ES-I3 (cell line): ENCODE data around the gene PKIG.

Experiments used
- H3K36me3 ChIP-seq: 2 replicates; pipeline ENCODE4 v1.6.1; 2013; ENCODE audit warnings: mild to moderate bottlenecking, low read length, control low read depth, moderate library complexity; ENCODE audit not compliant: insufficient read depth
- H3K4me1 ChIP-seq: 2 replicates; pipeline ENCODE4 v1.6.1; 2013; ENCODE audit warnings: mild to moderate bottlenecking, control low read depth, low read length; ENCODE audit not compliant: insufficient read depth
- H3K9ac ChIP-seq: 2 replicates; pipeline ENCODE4 v1.6.1; 2013; ENCODE audit warnings: low read depth, mild to moderate bottlenecking, low read length, moderate library complexity
- H3K9me3 ChIP-seq: 2 replicates; pipeline ENCODE4 v1.6.1; 2013; ENCODE audit warnings: mild to moderate bottlenecking, low read length, moderate library complexity; ENCODE audit not compliant: control insufficient read depth, insufficient read depth

The PKIG gene

DNA sequence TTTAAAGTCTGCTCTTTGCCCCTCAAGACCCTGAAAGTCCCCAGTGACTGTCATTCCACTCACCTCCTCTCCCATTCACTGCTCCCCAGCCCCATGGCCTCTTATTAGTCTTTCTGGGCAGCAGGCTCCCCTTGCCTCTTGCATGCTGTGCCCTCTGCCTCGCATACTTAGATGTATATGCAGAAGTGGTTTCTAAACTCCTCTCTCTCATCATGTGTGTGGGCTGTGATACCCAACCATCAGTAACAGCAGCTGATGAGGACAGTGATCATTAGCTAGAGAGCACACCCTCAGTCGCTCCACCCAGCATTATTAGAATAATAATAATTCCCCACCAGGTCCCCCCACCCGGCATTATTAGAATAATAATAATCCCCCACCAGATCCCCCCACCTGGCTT is 14.5 kb downstream of the PKIG start:
- Histone ChIP-seq H3K36me3 (peaks cover 4% of the 10 kb centered on the region; the same call in 1 of the 2 replicates), H3K9ac (no peak overlapping the region), H3K4me1 (peaks cover 17% of the 10 kb centered on the region; the same call in 1 of the 2 replicates), H3K9me3 (no peaks in the 10 kb centered on the region)

DNA sequence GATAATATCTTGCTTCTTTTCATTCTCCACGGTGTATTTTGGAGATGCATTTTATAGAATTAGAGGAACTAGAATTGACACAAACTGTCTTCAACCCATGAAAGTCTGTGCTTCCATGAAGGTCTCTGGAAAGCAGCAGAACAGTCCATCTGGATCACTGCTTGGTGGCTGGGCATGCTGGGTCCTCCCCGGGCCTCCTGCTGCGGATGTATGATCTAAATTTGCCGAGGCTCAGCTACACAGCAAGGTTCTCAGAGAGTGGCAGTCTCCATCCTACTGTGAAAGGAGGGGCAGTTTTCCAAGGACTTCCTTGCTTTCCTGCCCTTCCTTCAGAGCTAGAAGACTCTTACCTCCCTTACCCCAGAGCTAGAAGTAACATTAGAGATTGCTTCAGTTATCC is 15.1 kb downstream of the PKIG start:
- H3K9me3 ChIP-seq = no peaks in the 10 kb centered on the region
- H3K36me3 ChIP-seq = peaks cover 3% of the 10 kb centered on the region; the same call in 1 of the 2 replicates
- H3K4me1 ChIP-seq = peaks cover 19% of the 10 kb centered on the region; the same call in 1 of the 2 replicates
- no peak overlapping the region for H3K9ac ChIP-seq

DNA sequence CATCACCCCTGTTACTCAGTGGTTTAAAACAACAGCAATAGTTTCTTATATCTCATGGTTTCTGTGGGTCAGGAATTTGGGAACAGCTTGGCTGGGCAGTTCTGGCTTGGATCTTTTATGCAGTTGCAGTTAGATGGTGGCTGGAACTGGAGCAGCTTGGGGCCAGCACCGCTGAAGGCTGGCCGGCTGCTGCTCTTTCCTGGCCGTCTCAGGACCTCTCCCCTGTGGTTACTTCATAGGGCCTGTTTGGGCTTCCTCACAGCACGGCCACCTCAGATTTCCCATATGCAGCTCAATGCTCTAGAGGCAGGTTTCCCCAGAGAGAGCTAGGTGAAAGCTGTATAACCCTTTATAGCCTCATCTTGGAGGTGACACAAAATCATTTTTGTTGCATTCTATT is 15.6 kb downstream of the PKIG start:
- Histone ChIP-seq H3K9me3 (no peaks in the 10 kb centered on the region), H3K36me3 (no peaks in the 10 kb centered on the region; the same call in 1 of the 2 replicates), H3K4me1 (peaks cover 19% of the 10 kb centered on the region; the same call in 1 of the 2 replicates), H3K9ac (no peak overlapping the region)

DNA sequence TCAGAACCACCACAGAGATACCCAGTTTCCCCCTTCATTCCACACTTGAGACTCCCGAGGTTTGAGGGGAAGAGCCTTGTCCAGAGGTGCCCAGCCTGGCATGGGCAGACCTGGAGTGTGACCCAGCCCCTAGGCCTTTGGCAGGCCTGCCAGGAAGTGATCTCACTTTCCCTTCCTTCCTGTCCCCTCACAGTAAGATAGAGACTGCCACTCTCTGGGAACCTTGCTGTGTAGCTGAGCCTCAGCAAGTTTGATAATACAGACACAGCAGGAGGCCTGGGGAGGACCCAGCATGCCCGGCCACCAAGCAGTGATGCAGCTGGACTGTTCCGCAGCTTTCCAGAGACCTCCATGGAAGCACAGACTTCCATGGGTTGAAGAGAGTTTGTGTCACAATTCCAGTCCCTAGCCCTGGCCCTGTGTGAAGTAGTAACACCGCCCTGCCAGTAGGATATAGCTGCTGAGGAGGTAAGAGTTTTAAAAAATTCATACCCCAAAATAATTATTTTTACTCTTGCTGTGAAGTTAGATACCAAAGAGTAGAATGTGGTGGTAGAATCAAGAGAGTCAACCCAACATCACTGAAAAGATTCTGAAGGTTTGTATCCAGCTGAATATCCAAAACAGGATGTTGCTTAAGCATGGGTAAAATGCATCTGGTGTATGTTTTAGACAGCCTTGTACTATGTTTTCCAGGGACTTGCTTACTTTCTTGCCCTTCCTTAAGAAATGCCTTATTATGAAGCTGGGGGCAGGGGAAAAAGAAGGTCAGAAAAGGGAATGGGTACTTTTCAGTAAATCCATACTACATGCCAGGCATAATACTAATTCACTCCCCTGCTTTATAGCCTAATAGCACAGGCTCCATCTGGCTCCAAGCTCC is 16.3 kb downstream of the PKIG start:
- Histone ChIP-seq H3K4me1 (peaks cover 19% of the 10 kb centered on the region; the same call in 1 of the 2 replicates), H3K9ac (no peak overlapping the region), H3K36me3 (no peaks in the 10 kb centered on the region; the same call in 1 of the 2 replicates), H3K9me3 (no peaks in the 10 kb centered on the region)

DNA sequence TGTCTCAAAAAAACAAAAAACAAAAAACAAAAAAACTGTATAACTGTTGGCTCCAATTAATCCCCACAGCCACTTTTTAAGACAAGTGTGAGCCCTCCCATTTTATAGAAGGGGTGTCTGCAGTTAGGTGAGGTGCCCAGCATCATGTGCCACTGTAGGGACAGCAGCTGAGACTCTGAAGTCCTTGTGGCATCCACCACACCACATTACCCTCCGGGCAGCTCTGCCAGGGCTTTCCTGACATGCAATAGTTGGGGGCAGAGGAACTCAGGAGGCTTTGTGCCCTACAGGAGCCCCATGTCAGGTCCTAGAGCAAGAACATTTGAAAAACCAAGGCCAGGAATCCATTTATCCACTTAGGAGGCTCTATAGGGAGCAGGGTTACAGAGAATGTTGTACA is 17.3 kb downstream of the PKIG start:
- H3K9ac ChIP-seq = no peak overlapping the region
- H3K4me1 ChIP-seq = peaks cover 19% of the 10 kb centered on the region; the same call in 1 of the 2 replicates
- H3K36me3 ChIP-seq = no peaks in the 10 kb centered on the region; the same call in 1 of the 2 replicates
- no peaks in the 10 kb centered on the region for H3K9me3 ChIP-seq

DNA sequence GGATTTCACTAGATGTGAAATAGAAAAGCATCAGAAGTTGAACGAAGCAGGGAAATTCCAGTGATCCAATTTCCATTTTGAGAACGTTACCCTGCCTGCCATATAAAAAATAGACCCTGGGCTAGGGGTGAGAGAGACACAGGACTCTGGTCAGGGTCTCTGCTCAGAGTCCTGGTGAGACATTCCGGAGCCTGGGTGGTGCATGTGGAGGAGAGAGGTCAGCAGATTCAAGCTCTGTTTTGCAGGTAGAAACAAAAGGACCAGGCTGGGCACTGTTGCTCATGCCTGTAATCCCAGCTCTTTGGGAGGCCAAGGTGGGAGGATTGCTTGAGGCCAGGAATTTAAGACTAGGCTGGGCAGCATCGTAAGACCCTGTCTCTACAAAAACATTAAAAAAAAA is 17.9 kb downstream of the PKIG start:
- Histone ChIP-seq H3K9me3 (no peaks in the 10 kb centered on the region), H3K4me1 (peaks cover 19% of the 10 kb centered on the region; the same call in 1 of the 2 replicates), H3K36me3 (no peaks in the 10 kb centered on the region; the same call in 1 of the 2 replicates), H3K9ac (no peak overlapping the region)

DNA sequence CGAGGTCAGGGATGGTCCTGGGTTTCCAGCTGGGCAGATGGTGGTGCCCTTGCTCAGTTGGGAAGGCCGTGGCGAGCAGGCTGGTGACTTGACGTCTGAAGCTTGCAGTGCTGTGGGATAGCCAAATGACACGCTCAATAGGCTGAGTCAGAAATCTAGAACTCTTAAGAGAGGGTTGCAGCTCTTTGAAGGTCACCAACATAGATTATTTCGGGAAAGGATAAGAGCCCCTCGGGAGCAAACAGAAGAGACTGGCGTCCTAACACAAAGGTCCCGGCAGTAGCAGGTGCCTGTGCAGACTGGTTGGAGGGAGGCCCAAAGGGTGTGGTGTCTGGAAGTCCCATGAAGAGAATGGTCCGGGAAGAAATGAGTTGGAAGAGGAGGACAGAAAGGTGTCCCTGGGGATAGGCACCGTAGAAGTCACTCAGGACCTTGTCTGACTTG is 18.4 kb downstream of the PKIG start:
- Histone ChIP-seq H3K9me3 (no peaks in the 10 kb centered on the region), H3K4me1 (peaks cover 19% of the 10 kb centered on the region; the same call in 1 of the 2 replicates), H3K36me3 (no peaks in the 10 kb centered on the region; the same call in 1 of the 2 replicates), H3K9ac (no peak overlapping the region)

DNA sequence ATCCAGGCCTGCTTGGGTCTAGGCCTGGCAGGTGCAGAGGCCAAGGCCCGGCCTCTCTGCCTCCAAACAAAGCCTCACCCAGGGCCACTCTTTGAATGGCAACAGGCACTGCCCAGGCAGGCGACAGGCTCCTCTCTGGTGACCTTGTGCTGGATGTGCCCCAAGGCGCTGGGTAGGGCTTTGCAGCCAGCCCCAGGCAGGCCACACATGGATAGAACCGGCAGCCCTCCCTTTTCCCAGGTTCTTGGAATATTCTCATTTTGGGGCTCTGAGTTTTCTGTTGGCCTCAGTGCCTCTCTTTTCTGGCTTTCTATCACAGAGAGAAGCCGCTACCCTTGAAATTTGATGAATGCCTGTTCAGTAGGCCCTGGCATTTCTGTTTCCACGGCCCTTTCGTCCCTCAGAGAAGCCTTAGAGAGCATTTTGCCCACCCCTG is 18.9 kb downstream of the PKIG start:
- H3K9ac ChIP-seq = no peak overlapping the region
- peaks cover 19% of the 10 kb centered on the region; the same call in 1 of the 2 replicates for H3K4me1 ChIP-seq
- no peaks in the 10 kb centered on the region; the same call in 1 of the 2 replicates for H3K36me3 ChIP-seq
- no peaks in the 10 kb centered on the region for H3K9me3 ChIP-seq

DNA sequence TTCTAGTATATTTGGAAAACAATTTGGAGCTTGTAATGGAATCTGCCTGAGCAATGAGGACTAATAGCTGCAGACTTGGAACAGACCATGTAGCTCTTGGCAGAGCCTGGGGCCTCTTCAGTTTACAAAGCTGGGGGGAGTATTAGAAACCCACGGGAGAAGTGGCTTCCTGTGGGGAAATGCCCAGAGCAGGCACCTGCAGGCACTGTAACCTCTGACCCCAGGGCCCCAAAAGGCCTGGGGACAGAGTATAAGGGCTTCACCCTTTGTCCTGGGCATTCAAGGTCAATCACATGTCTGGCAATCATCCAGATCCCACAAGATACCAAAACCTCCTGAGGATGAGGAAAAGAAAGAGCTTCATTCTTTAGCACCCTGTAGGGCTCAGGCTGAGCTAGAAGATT is 19.4 kb downstream of the PKIG start:
- Histone ChIP-seq H3K4me1 (peaks cover 19% of the 10 kb centered on the region; the same call in 1 of the 2 replicates), H3K36me3 (no peaks in the 10 kb centered on the region; the same call in 1 of the 2 replicates), H3K9me3 (no peaks in the 10 kb centered on the region), H3K9ac (no peak overlapping the region)

DNA sequence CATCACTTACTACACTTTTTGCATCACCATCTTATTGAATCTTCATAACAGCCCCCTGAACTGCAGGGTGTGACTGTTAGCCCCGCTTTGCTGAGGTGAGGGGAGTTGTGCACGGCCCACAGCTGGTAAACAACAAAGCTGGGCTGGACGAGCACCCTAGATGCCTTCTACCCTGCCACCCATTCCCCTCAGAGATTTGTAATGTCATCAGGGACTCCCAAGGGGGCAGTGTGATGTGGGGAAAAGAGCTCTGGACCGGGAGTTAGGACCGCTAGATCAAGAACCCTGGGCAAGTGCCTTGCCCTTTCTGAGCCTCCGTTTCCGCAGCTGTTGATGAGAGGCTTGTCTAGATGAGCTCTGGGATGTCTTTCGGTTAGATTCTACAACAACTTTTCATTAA is 20.9 kb downstream of the PKIG start:
- Histone ChIP-seq H3K4me1 (peaks cover 12% of the 10 kb centered on the region; the same call in 1 of the 2 replicates), H3K36me3 (no peaks in the 10 kb centered on the region), H3K9ac (no peak overlapping the region), H3K9me3 (no peaks in the 10 kb centered on the region)

DNA sequence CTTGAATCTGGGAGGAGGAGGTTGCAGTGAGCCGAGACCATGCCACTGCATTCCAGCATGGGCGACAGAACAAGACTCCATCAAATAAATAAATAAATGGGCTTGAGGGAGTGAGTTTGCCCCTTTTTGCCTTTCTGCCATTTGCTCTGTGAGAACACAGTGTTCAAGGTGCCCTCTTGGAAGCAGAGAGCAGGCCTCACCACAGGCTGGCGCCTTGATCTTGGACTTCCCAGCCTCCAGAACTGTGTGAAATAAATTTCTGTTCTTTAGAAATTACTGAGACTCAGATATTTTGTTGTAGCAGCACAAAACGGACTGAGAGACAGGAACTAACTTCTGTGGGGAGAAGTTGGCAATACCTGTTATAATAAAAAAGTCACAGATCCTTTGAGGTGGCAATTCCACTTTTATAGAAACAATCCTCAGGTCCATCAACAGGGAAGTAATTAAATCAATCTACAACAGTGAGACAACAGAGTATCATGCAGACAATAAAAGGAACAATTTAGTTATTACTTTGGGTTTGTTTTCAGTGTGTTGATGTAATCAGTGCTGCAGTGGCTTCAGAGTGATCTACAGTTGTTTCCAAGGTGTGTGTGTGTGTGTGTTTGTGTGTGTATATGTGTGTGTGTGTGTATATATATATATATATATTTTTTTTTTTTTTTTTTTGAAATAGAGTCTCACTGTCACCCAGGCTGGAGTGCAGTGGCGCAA is 24.5 kb downstream of the PKIG start:
- Histone ChIP-seq H3K36me3 (no peaks in the 10 kb centered on the region), H3K4me1 (peaks cover 11% of the 10 kb centered on the region; the same call in 1 of the 2 replicates), H3K9me3 (no peaks in the 10 kb centered on the region), H3K9ac (no peak overlapping the region)

DNA sequence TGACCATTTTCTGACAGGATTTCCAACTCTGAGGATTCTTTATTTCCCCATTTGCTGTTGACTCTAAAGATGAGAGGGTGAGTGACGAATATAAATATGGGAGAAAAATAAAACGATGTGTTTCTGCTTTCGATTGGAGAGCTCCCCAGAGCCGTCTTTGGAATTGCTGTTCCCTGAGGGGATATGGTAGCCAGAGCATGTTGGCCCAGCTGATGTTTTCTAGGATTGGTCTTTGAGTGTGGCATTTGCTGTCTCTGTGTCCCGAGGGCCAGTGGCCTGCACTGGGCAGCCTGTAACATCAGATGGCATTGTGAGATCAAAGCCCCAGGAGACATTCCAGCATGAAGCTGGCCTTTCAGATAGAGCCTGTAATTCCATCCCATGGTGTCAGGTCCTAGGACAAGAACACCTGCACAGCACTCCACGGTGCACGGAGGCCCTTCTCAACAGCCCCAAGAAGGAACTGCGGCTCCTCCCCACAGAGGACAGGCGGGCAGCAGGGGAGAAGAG is 26.7 kb downstream of the PKIG start:
- Histone ChIP-seq H3K4me1 (peaks cover 9% of the 10 kb centered on the region; the same call in 1 of the 2 replicates), H3K9ac (no peak overlapping the region), H3K36me3 (no peaks in the 10 kb centered on the region), H3K9me3 (no peaks in the 10 kb centered on the region)

DNA sequence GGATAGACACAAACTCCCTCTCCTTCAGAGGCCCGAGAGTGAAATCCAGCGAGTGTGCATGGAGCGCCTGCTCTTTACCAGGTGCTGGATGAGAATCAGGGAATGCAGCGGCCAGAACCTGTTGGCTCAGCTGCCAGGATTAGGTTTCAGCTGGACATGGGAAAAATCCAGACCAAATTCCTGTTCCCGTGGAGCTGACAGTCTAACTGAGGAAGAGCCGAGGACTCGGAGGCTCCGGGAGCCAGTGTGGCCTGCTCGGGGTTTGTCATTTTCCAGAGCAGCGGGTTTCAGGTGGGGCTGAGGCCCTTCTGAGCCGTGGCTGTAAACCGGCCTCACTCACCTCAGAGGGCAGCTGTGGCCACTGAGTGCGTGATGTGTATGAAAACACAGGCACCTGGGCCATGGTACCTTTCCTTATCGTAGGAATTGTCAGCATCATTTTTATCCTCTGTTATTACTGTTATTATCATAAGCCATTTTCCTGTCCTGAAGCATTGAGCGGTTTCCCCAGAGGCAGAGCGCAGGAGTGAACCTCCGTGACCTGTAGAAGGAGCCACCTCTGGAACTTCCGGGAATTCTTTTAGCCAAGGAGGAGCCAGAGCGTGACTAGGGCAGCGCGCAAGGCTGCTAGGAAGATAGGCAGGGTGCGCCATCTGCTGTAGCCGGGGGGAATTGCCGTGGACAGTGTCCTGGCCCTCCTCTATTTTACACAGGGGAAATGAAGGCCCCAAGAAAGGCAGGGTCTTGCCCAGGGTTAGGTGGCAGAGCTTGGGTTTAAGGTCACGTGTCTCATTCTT is 27.3 kb downstream of the PKIG start:
- Histone ChIP-seq H3K4me1 (peaks cover 9% of the 10 kb centered on the region; the same call in 1 of the 2 replicates), H3K9ac (no peak overlapping the region), H3K9me3 (no peaks in the 10 kb centered on the region)

More for the DNA sequence above, 27.3 kb downstream of the PKIG start:
- no peaks in the 10 kb centered on the region for H3K36me3 ChIP-seq
